AG04449 (cell line): ENCODE data around the gene FOXP3.

Experiments used
- CTCF ChIA-PET: fragments of 350-600 bp; formaldehyde crosslinking; extraction: SDS; loops from one replicate; lab custom pipeline; 2021; ENCODE audit warnings: antibody characterized with exemption; lab: Yijun Ruan, JAX
- POLR2A ChIA-PET: fragments of 400-600, 350-600 bp; formaldehyde crosslinking; extraction: SDS; loops from one replicate; lab custom pipeline; 2020; ENCODE audit warnings: antibody characterized with exemption, inconsistent platforms; lab: Yijun Ruan, JAX
- DNase-seq: peaks from one replicate; pipeline ENCODE4 v3.0.0-alpha.2; 2010; ENCODE audit warnings: low read depth, low spot score
- H3K4me3 ChIP-seq: 2 replicates; pipeline ENCODE4 v1.5.1; 2011; ENCODE audit warnings: low read depth, mild to moderate bottlenecking, control low read depth, low read length
- TF ChIP-seq, protein P1 (sequence below): IDR thresholded peaks from one replicate; pipeline ENCODE4 v1.5.1; 2011; ENCODE audit warnings: mild to moderate bottlenecking, moderate library complexity, low read length, control low read depth, inconsistent platforms; ENCODE audit not compliant: insufficient read depth; ENCODE audit errors: missing control alignments

Gene FOXP3

DNA sequence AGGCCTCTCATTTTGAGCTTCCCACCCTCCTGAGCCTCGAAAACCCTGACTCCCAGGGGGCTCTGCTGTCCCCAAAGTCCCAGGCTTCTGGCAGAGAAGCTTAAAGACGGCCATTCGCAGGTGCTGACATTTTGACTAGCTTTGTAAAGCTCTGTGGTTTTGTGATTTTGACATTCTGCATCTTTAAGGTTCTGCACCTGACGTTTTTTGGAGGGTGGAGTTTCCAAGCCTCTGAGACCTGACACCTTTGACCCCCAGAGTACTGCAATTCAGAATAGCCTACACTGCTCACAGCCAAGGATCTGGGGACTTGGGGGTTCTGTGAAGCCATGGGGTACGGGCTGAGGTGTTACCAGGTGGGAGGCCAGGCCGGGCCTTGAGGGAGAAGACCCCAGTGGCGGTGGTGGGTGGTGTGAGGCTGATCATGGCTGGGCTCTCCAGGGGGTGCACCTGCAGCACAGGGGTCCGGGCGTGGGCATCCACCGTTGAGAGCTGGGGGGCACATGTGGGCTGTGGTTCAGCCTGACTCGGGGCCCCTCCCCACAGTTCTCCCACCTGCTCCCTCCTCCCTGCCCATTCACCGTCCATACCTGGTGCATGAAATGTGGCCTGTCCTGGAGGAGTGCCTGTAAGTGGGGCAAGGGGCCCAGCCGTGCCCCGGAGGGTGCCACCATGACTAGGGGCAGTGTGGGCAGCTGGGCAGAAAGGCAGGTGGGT, 7.3 kb downstream of the FOXP3 start:
- TF ChIP-seq, protein P1, sequence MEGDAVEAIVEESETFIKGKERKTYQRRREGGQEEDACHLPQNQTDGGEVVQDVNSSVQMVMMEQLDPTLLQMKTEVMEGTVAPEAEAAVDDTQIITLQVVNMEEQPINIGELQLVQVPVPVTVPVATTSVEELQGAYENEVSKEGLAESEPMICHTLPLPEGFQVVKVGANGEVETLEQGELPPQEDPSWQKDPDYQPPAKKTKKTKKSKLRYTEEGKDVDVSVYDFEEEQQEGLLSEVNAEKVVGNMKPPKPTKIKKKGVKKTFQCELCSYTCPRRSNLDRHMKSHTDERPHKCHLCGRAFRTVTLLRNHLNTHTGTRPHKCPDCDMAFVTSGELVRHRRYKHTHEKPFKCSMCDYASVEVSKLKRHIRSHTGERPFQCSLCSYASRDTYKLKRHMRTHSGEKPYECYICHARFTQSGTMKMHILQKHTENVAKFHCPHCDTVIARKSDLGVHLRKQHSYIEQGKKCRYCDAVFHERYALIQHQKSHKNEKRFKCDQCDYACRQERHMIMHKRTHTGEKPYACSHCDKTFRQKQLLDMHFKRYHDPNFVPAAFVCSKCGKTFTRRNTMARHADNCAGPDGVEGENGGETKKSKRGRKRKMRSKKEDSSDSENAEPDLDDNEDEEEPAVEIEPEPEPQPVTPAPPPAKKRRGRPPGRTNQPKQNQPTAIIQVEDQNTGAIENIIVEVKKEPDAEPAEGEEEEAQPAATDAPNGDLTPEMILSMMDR = no peak
- ChIA-PET CTCF (no interaction called here), POLR2A (no interaction called here)
- DNase-seq = no peak
- no peak overlapping the region for H3K4me3 ChIP-seq

DNA sequence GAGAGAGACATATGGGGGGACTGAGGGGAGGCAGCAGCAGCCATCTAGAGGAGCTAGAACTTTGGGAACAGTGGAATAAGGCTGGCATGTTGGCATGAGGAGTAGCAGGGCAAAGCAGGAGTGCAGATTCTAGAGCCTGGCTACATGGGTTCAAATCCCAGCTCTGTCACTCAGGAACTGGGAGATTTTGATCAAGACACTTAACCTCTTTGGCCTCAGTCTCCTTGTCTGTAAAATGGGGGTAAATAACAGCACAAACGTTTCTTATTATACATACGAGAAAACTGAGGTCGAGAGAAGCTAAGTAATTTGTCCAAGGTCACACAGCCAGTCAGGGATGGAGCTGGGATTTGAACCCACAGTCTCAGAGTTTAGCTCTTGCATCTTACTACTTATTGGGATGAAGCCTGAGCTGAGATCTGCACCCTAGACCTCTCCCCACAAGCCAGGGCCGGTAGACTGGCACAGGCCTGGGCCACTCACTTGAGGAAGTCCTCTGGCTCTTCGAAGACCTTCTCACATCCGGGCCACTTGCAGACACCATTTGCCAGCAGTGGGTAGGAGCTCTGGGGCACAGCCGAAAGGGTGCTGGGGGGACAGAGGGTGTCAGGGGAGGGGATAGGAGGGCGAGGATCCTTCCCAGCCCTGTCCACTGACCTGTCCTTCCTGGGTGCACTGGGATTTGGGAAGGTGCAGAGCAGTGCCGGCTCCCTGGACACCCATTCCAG, 8.1 kb downstream of the FOXP3 start:
- DNase-seq = no peak
- H3K4me3 ChIP-seq = no peak overlapping the region
- TF ChIP-seq, protein P1 = no peak
- ChIA-PET CTCF (no interaction called here), POLR2A (no interaction called here)

DNA sequence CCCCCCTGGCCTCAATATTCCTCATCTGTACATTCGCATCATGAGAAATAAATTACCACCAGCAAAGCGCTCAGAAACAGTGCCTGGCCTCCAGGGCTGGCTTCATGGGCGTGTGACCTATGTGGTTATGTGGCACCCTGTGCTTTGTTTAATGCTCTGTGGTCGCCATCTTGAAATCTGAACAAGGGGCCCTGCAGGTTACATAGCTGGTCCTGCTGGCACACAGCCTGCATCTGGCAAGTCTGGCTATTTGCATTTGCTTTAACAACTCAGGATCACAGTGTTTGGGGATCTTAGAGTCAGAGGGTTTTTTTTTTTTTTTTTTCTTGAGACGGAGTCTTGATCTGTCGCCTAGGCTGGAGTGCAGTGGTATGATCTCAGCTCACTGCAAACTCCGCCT, 9.9 kb downstream of the FOXP3 start:
- DNase-seq = no peak
- ChIA-PET CTCF (no interaction called here), POLR2A (no interaction called here)
- TF ChIP-seq, protein P1 = no peak
- H3K4me3 ChIP-seq = no peak overlapping the region

- no peak for DNase-seq
- no peak overlapping the region for H3K4me3 ChIP-seq
- CTCF ChIA-PET = no interaction called here
- TF ChIP-seq, protein P1 = no peak
- POLR2A ChIA-PET = no interaction called here
Measured at GRCh38 chrX:49251325-49251724, 13.2 kb downstream of the FOXP3 start.

GRCh38 chrX:49250578-49250977, 13.9 kb downstream of the FOXP3 start:
- DNase-seq = no peak
- H3K4me3 ChIP-seq = no peak overlapping the region
- POLR2A ChIA-PET = interaction anchor here (0.6 kb wide), 1 partner anchor 193 kb away, joined by 3 read pairs; no protein-coding TSS in a partner anchor
- CTCF ChIA-PET = no interaction called here
- TF ChIP-seq, protein P1 = no peak

- ChIA-PET CTCF (no interaction called here), POLR2A (interaction anchor here (0.6 kb wide), 1 partner anchor 193 kb away, joined by 3 read pairs; no protein-coding TSS in a partner anchor)
- no peak overlapping the region for H3K4me3 ChIP-seq
- TF ChIP-seq, protein P1 = no peak
- no peak for DNase-seq
Measured at GRCh38 chrX:49250066-49250465, 14.4 kb downstream of the FOXP3 start.
